MM.1S (cell line): ENCODE data around the gene TBC1D9B.

Experiments
- EZH2 ChIP-seq: fragments of 300-600 bp; sonication (generic); optimal IDR thresholded peaks from 2 replicates; pipeline ENCODE3; 2017; ENCODE audit warnings: low read depth, mild to moderate bottlenecking, antibody characterized with exemption, low read length, mixed read lengths
- TF ChIP-seq, protein P1 (sequence below): fragments of 300-600 bp; sonication (generic); IDR thresholded peaks from 2 replicates; pipeline ENCODE4 v1.5.1; 2016; ENCODE audit warnings: antibody characterized with exemption, low read length, mixed read lengths

DNA sequence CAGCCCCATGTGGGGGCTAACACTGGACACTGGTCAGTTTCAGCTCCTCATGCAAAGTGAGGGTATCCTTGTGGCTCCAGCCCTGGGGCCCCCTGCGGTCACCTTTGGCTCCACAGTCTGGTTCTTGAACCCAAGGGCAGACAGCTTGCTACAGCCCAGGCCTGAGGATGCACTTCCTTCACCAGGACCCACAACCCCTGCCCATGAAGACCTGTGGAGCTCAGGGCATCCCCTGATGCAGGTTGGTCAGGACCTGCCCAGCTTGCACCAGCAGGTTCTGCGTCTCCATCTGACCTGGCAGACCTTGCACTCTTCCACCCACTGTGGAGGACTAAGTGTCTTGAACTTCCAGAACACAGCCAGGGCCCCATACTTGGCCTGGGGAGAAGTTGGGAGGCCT, 45.4 kb downstream of the TBC1D9B start:
- no peak for TF ChIP-seq EZH2
- TF ChIP-seq, protein P1, sequence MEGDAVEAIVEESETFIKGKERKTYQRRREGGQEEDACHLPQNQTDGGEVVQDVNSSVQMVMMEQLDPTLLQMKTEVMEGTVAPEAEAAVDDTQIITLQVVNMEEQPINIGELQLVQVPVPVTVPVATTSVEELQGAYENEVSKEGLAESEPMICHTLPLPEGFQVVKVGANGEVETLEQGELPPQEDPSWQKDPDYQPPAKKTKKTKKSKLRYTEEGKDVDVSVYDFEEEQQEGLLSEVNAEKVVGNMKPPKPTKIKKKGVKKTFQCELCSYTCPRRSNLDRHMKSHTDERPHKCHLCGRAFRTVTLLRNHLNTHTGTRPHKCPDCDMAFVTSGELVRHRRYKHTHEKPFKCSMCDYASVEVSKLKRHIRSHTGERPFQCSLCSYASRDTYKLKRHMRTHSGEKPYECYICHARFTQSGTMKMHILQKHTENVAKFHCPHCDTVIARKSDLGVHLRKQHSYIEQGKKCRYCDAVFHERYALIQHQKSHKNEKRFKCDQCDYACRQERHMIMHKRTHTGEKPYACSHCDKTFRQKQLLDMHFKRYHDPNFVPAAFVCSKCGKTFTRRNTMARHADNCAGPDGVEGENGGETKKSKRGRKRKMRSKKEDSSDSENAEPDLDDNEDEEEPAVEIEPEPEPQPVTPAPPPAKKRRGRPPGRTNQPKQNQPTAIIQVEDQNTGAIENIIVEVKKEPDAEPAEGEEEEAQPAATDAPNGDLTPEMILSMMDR: no peak
